GM19452 (cell line): Measurements from ENCODE around the gene FGR.

Experiments used
- ATAC-seq: cut with Tn5 transposase; IDR thresholded peaks from one replicate; pipeline ENCODE4 v1.9.1; 2021; ENCODE audit not compliant: unreplicated experiment

The FGR gene

DNA sequence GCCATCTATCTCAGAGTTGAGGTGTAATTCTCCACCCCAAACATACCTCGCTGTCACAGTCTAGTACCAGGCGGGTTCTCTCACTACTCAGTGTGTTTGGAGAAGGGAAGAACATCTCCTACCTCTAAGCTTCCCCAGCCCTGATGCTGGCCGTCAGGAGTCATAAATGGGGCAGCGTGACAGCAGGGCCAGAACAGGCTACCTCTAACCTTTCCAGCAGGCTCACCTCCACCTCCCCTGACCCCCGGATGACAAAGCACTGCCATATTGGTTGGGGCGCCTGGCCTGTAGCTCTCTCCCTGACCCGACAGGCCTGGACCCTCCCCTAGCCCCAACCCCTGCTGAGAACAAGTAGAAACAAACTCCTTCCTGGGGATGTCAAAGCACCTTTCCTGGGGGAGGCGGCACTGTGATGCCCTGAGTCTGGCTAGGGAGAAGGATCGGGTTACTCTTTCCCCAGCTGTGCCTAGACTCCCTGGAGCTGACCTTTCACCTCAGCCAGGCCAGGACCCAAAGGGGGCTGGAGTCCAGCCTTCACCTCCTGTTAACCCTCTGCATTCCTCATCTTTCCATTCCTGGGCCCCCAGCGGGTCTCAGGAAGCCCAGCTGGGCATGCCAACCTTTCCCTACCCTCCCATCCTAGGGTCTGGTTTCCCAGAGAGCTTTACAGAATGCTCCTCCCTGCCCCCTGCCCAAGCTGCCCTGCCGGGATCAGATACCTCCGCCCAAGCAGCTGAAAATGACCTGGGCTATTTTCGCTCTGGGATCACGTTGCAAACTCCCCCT lies 65.3 kb downstream of the FGR start:
- ATAC-seq = no peak

- no peak for ATAC-seq
Observed at GRCh38 chr1:27569088-27569460, 65.9 kb downstream of the FGR start.

DNA sequence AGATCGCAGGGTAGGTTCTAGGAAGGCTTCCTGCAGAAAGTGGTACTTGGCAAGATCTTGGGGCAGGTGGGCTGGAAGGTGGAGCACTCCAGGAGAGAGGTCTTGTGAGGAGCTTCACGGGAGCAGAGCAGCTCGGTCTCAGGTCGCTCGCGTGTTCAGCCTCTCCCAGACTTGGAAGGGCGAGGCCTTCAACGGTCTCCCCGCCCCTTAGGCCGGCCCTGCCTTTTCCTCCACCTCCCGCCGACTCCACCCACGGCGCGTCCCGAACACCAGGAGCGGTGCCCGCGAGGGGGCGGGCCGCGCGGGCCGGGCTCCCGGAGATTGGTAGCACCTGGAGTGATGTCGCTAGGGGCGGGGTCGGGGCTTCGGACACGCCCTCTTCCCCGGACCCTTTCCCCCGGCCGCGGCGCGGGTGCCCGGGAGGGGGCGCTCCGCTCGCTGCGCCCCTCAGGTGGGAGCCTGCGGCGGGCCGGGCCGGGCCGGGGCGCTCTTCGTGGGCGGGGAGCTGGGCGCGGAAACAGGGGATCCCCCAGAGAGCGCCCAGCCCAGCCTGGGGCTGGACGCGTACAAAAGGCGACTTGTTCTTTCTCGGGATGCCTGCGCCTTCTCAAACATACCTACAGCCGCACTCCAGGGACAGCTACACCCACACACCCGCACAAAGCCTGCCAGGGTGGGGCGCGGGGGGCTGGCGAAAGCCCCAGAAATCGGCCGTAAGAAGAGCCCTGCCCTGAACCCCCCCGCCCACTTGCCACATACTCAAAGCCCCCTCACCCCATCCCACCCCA lies 66.5 kb downstream of the FGR start:
- ATAC-seq = peak; percentile 85

DNA sequence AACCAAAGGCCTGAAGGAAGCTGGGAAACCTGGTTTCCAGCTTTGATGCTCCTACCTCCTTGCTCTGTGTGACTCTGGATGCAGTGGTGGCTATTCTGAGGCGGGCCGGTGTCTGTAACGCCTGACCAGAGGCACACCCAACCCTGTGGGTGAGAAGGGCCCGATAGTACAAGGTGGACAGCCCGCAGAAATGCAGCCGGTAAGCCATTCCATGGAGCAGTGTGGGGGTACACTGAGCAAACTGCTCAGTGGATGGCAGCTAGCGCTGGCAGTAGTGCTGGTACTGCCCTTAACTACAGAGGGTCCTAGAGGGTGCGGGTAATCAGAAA lies 67.0 kb downstream of the FGR start:
- no peak for ATAC-seq

GRCh38 chr1:27567146-27567526 lies 67.8 kb downstream of the FGR start:
- ATAC-seq = no peak

- ATAC-seq = no peak
Observed at GRCh38 chr1:27566462-27567145, 68.4 kb downstream of the FGR start.

DNA sequence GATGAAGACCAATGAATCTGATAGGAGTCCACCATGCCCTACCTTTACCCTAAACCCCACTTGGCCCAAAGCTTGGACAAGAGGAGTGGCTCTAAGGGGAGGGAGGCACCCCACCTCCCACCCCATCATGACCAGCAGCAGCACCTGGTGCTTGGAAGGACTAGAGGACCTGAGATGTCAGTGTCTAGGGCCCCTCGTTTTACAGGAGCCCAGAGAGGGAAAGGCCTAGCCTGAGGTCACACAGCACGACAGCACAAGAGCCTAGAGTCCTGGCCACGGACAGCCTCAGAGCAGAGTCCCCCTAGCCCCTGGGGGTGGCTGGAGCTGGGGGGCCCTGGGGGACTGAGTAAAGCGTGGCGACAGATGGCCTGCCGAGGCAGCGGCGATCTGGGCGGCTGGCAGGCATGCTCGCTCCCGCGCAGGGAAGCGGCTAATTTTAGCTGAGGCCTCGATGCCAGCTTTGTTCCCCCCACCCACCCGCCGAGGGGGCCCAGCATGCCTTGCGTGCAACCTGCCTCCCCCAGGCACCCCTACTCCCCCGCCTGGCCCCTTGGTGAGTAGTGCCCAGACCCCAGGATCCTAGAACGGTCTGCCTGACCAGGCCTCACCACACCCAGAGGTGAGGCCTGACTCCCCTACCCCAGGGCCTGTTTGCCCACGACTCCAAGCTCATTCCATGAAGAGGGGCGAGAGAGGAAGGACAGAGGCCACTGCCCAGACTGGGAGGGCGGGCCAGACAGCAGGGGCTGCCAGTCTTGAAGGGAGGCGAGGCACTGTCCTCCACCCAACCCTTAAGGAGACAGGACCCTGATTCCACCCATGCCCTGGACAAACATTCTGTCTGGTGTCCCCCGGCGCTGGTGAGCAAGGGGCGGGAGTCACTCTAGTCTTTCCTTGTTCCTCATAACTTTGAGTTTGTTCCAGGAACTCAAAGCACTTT lies 70.0 kb downstream of the FGR start:
- ATAC-seq = no peak

- no peak for ATAC-seq
Observed at GRCh38 chr1:27563591-27564471, 71.2 kb downstream of the FGR start.

DNA sequence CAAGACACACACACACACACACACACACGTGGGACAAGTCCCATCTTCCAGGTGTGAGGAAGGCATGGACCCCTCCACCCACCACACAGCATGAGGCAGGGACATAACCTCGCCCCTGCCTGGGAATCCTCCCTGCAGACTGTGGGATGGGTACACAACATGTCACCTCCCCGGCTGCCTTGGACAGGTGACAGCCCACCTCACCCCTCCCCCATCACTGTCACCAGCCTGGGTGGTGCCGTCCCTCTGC lies 71.7 kb downstream of the FGR start:
- ATAC-seq = no peak

- ATAC-seq = no peak
Observed at GRCh38 chr1:27562534-27563340, 72.2 kb downstream of the FGR start.
